ENCODE measurements around the gene CAB39.
"Not testable (repeated sequence)": the region's sequence is repeated elsewhere in the genome, so short reads cannot be mapped to it uniquely, and the experiment has no call there.

The CAB39 gene

DNA sequence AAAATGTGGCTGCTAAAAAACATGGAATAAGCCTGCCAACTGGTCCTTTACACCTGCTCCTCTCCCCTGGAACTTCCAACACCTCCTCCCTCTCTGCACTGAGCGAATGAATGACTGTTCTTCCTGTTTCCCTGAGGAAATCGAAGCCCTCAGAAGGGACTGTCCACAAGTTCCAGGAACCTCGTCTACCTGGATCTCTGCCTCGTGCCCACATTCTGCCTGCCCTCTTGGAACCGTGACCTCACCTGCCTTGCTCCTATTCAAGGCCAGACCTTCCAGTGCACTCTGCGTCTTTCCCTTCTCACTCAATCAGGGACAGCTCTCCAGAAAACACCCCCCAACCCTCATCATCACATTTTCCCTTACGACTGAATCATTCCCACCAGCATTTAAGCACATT, 4.4 kb upstream of the CAB39 start:
- no peaks in the 10 kb centered on the region for H3K9me3 Mint-ChIP-seq
- no peak overlapping the region for H3K27ac Mint-ChIP-seq
- no peak for DNase-seq
- ATAC-seq (replicated peaks) = no peak
- H3K27me3 Mint-ChIP-seq = no peaks in the 10 kb centered on the region
- H3K4me1 Mint-ChIP-seq (ENCODE audit: low read depth in 2 of 2) = peaks cover 6% of the 10 kb centered on the region in 2 donors
- H3K4me3 Mint-ChIP-seq = no peak overlapping the region
- no peaks in the 10 kb centered on the region for H3K36me3 Mint-ChIP-seq (ENCODE audit: insufficient read depth)

DNA sequence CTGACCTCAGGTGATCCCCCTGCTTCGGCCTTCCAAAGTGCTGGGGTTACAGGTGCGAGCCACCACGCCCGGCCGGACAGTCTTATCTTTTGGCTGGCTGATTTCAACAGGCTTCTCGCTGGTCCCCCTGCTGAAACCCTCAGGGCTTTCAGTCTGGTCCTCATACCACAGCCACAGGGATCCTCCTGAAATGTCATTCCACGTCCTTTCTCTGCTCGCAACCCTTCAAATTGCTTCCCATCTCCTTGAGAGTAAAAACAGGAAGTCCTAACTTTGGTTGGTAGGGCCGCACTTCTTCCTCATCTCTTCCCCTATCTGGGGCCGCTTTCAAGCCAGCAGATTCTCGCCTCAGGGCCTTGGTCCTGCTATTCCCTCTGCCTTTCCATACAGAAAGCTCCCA, 1.4 kb upstream of the CAB39 start:
- Mint-ChIP-seq H3K4me3 (peak overlapping the region in 1 of 2 donors; percentile 97), H3K4me1 (ENCODE audit: low read depth in 2 of 2) (peaks cover 24 to 28% of the 10 kb centered on the region in 2 donors), H3K36me3 (ENCODE audit: insufficient read depth) (peaks cover 16% of the 10 kb centered on the region), H3K9me3 (no peaks in the 10 kb centered on the region), H3K27ac (no peak overlapping the region), H3K27me3 (no peaks in the 10 kb centered on the region)
- DNase-seq = no peak
- no peak for ATAC-seq (replicated peaks)

DNA sequence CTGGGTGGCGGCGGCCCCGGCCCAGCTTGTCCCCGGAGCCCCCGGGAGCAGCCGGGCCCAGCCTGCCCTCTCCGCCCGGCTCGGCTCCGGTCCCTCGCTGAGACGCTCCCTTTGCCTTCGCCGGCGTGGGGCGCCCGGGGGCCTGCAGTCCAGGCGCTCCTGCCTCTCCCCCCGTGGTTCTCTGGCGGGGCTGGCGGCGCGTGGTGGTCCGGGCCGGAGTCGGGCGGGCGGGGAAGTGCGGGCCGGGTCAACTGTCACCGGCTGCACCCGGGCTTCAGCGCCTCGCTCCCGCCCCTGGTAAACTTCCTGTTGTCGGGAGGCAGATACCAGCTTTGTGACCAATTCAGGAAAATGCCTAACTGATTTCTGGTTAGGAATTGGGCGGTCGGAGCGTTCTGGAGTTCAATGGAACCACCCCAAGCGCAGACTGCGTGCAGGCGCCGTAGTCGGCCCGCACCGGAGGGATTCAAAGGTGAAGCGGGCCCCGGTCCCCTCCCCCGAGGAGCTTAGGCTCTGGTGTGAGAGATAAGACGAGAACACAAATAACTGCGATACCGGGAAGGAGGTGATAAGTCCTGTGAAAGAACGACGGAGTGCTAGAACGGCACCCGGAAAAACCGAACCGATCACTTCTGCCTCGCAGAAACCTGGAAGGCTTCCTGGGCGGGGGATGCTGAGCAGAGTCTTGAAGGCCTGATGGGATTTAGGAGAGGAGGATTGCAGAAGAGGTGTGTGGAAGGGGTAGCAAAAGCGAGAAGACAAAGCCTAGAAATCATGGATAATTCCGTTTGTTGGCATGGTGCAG, 891 bp downstream of the CAB39 start:
- peaks cover 16% of the 10 kb centered on the region for H3K36me3 Mint-ChIP-seq (ENCODE audit: insufficient read depth)
- H3K4me3 Mint-ChIP-seq = peak overlapping the region; percentile 94
- peak; percentile 21 to 35 (median 30) for DNase-seq
- no peaks in the 10 kb centered on the region for H3K9me3 Mint-ChIP-seq
- H3K27me3 Mint-ChIP-seq = no peaks in the 10 kb centered on the region
- ATAC-seq (replicated peaks) = peak; percentile 27
- H3K27ac Mint-ChIP-seq = peak overlapping the region; percentile 89 to 92
- peaks cover 38 to 49% of the 10 kb centered on the region in 2 donors for H3K4me1 Mint-ChIP-seq (ENCODE audit: low read depth in 2 of 2)

DNA sequence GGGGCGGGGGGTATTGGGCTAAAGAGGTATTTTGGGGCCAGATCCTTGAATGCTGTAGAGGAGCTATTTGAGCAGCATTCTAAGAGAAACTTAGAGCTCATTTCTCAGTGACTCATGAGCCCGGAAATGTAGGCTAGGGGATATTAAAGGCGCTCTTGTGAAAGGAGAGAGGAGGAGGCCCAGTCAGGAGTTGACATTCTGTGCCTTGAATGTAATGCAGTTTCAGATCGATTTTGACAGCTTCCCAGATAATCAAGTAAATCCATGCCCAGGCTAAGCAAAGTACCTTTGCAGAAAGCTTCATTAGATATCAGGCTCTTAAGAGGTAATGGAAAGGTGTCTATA, 1.5 kb downstream of the CAB39 start:
- DNase-seq (peak; percentile 21 to 31 (median 24)), ATAC-seq (replicated peaks) (peak; percentile 53)
- peaks cover 16% of the 10 kb centered on the region for H3K36me3 Mint-ChIP-seq (ENCODE audit: insufficient read depth)
- peak overlapping the region; percentile 89 to 92 for H3K27ac Mint-ChIP-seq
- no peaks in the 10 kb centered on the region for H3K9me3 Mint-ChIP-seq
- H3K4me3 Mint-ChIP-seq = peak overlapping the region; percentile 94
- no peaks in the 10 kb centered on the region for H3K27me3 Mint-ChIP-seq
- peaks cover 39 to 52% of the 10 kb centered on the region in 2 donors for H3K4me1 Mint-ChIP-seq (ENCODE audit: low read depth in 2 of 2)

DNA sequence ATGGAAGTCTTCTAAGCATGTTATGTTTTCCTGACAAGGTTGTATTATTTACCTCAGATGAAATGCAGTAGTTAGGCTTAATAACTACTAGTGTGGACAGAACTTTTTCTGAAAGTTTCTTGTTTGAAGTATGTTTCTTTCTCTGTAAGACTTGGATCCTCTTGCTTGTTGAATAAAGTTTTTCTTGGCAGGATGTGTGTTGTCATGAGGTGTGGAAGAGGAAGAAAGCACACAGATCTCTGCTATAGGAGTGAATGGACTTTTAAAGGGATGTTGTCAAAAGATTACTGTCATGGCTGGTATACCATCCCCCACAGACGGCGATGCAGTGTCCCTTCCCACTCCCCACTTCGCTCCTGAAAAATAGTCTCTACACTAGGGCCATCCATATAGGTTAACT, 2.6 kb downstream of the CAB39 start:
- ATAC-seq (replicated peaks) (no peak), DNase-seq (no peak)

DNA sequence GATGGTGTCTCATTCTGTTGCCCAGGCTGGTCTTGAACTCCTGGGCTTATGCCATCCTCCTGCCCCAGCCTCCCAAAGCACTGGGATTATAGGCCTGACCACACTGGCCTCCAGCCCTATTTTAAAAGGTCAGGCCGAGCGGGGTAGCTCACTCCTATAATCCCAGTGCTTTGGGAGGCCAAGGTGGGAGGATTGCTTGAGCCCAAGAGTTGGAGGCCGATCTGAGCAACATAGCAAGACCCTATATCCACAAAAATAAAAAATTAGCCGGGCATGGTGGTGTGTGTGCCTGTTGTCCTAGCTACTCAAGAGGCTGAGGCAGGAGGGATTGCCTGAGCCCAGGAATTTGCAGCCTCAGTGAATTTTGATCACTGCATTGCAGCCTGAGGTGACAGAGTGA, 3.9 kb downstream of the CAB39 start:
- Mint-ChIP-seq H3K27ac (no peak overlapping the region), H3K4me3 (peak overlapping the region in 1 of 2 donors; percentile 94), H3K4me1 (ENCODE audit: low read depth in 2 of 2) (peaks cover 50 to 71% of the 10 kb centered on the region in 2 donors), H3K9me3 (no peaks in the 10 kb centered on the region), H3K36me3 (ENCODE audit: insufficient read depth) (peaks cover 20% of the 10 kb centered on the region), H3K27me3 (no peaks in the 10 kb centered on the region)
- ATAC-seq (replicated peaks) (no peak), DNase-seq (no peak)

More for the DNA sequence above, 2.6 kb downstream of the CAB39 start:
- Mint-ChIP-seq H3K36me3 (ENCODE audit: insufficient read depth) (peaks cover 16% of the 10 kb centered on the region), H3K27me3 (no peaks in the 10 kb centered on the region), H3K27ac (peak overlapping the region; percentile 81 to 89), H3K9me3 (no peaks in the 10 kb centered on the region), H3K4me3 (peak overlapping the region; percentile 48 to 94), H3K4me1 (ENCODE audit: low read depth in 2 of 2) (peaks cover 45 to 63% of the 10 kb centered on the region in 2 donors)

DNA sequence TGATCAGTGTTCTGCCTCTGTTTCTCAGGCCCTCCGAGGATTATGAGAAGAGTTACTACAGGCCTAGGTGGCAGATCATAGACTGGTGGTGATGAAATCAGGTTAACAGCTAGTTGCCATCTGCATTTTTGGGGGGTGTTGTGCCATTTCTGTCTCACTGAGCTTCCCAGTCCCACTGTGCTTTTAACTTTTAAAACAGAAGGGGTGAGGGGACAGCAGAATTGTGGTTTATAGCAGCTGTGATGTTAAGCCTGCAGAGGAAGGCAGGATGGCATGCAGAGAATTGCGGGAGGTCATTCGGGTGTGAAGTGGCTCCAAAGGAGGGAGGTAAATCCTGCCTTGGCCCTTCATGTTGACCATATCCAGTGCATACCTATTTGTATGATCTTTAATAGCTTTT, 5.0 kb downstream of the CAB39 start:
- peak overlapping the region; percentile 35 to 46 for H3K27ac Mint-ChIP-seq
- DNase-seq (no peak), ATAC-seq (replicated peaks) (no peak)
- peaks cover 20% of the 10 kb centered on the region for H3K36me3 Mint-ChIP-seq (ENCODE audit: insufficient read depth)
- peak overlapping the region; percentile 41 to 62 for H3K4me3 Mint-ChIP-seq
- H3K4me1 Mint-ChIP-seq (ENCODE audit: low read depth in 2 of 2) = peaks cover 53 to 72% of the 10 kb centered on the region in 2 donors
- no peaks in the 10 kb centered on the region for H3K27me3 Mint-ChIP-seq
- H3K9me3 Mint-ChIP-seq = no peaks in the 10 kb centered on the region

DNA sequence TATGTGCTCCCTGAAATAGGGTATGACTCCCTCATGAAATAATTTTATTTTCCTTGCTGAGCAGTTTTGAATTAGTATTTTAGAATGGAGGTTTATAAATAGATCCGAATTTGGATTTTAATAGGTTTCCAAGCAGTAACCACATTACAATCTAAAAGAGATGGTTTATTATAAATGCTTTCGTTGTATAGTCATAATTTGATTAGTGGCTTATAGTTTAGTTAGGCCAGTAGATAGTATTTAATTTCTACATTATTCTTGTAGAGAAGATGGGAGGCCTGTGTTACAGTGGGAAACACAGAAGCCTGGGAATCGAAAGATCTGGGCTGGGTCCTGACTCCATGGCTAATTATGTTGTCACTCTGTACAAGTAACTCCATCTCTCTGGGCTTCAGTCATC, 6.7 kb downstream of the CAB39 start:
- Mint-ChIP-seq H3K27ac (peak overlapping the region in 1 of 2 donors; percentile 54), H3K27me3 (no peaks in the 10 kb centered on the region), H3K36me3 (ENCODE audit: insufficient read depth) (peaks cover 19% of the 10 kb centered on the region), H3K4me3 (no peak overlapping the region), H3K9me3 (no peaks in the 10 kb centered on the region), H3K4me1 (ENCODE audit: low read depth in 2 of 2) (peaks cover 56 to 75% of the 10 kb centered on the region in 2 donors)
- no peak for DNase-seq
- no peak for ATAC-seq (replicated peaks)

DNA sequence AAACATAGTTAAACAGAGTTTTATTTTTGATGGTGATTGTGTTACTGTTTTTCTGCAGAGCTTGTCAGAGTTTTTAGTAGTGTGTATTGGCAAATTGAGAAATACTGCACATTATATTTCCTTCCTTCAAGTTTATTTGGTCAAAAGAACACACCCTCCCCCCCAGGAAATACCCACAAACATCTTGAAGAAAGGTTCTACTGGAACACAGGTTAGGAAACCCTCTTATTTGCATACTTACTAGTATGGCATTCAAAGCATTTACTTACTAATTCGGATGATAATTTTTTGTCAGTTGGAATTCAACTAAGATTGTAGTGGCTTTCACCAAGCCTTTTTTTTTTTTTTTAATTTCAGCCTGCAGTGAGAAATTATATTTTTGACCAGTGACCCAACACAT, 9.1 kb downstream of the CAB39 start:
- peak overlapping the region; percentile 7 to 64 for H3K4me3 Mint-ChIP-seq
- ATAC-seq (replicated peaks) = peak; percentile 23
- H3K36me3 Mint-ChIP-seq (ENCODE audit: insufficient read depth) = peaks cover 19% of the 10 kb centered on the region

DNA sequence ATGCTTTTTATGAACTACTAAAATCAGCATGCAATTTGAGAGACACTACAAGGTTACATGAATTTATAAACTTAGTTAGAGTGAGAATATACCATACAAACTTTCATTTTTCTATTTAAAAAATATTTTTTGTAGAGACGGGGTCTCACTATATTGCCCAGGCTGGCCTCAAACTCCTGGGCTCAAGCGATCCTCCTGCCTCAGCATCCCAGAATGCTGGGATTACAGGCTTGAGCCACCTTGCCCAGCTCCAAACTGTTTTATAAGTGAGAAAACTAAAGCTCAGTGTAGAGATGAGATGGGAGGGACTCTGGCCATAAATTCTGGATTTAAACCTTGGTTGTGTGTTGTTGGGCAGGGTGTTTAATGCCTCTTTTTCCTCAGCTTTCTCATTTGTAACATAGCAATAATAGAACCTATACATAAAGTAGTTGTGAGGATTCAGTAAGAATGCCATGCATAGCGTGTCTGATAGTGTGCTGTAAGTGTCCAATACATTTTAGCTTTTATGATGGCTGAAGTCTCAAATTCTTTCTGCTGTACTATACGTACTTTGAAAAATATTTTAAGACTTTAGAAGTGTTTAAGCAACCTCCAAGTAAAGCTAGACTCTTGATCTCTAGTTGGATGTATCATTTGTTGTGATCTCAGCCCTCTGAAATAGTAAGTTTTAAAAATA, 9.7 kb downstream of the CAB39 start:
- ATAC-seq (replicated peaks) (no peak), DNase-seq (no peak)
- Mint-ChIP-seq H3K27me3 (no peaks in the 10 kb centered on the region), H3K9me3 (no peaks in the 10 kb centered on the region), H3K4me1 (ENCODE audit: low read depth in 2 of 2) (peaks cover 51 to 66% of the 10 kb centered on the region in 2 donors), H3K36me3 (ENCODE audit: insufficient read depth) (peaks cover 23% of the 10 kb centered on the region), H3K4me3 (peak overlapping the region; percentile 7 to 64), H3K27ac (peak overlapping the region in 1 of 2 donors; percentile 42)

More for the DNA sequence above, 9.1 kb downstream of the CAB39 start:
- Mint-ChIP-seq H3K27ac (peak overlapping the region in 1 of 2 donors; percentile 42), H3K4me1 (ENCODE audit: low read depth in 2 of 2) (peaks cover 52 to 70% of the 10 kb centered on the region in 2 donors), H3K27me3 (no peaks in the 10 kb centered on the region), H3K9me3 (no peaks in the 10 kb centered on the region)
- no peak for DNase-seq

DNA sequence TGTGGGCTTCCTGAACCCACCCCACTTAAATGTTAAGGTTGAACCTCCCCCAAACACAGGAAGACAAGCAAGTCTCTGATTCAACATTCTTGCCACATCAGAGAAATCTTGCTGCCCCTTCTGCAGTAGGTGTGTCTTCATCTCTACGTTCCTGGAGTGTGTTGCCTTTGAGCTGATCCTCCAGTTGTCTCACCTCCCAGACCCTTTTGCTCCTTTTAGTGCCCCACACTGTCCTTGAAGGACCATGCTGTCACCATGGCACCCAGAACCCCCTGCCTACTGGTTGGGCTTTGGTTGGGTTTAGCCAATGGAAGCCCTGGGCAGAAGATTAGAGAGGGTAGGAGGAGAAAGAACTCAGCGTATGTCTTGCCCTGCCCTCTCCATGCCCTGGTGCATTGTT, 10.7 kb downstream of the CAB39 start:
- Mint-ChIP-seq H3K9me3 (no peaks in the 10 kb centered on the region), H3K36me3 (ENCODE audit: insufficient read depth) (peaks cover 26% of the 10 kb centered on the region), H3K27me3 (no peaks in the 10 kb centered on the region), H3K27ac (peak overlapping the region; percentile 30 to 54), H3K4me1 (ENCODE audit: low read depth in 2 of 2) (peaks cover 41 to 56% of the 10 kb centered on the region in 2 donors), H3K4me3 (peak overlapping the region; percentile 76 to 77)
- DNase-seq (peak; percentile 19 to 25 (median 22)), ATAC-seq (replicated peaks) (peak; percentile 95)

DNA sequence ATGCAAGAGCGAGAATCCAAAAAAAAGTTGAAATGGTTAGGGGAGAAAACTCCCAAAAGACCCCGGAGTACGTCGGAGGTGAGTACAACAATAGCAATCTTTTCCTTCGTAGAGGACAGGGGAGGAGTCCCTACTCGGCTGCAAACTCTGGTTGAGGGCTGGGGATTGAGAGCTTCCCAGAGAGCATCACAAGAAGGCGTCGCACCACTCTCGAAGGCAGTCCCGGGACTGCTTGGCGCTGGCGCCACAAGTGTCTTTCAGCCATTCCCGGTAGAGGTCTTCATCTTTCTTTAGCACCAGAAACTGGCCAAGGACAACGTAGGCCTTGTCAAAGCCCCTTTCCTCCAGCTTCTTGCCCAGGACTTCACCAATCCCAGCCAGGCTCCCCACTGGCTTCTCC, 12.3 kb downstream of the CAB39 start:
- peaks cover 41 to 47% of the 10 kb centered on the region in 2 donors for H3K4me1 Mint-ChIP-seq (ENCODE audit: low read depth in 2 of 2)
- peaks cover 30% of the 10 kb centered on the region for H3K36me3 Mint-ChIP-seq (ENCODE audit: insufficient read depth)
- H3K27me3 Mint-ChIP-seq; ATAC-seq (replicated peaks); DNase-seq; H3K4me3 Mint-ChIP-seq; H3K9me3 Mint-ChIP-seq: not testable (repeated sequence)
- peak overlapping the region; percentile 35 for H3K27ac Mint-ChIP-seq

DNA sequence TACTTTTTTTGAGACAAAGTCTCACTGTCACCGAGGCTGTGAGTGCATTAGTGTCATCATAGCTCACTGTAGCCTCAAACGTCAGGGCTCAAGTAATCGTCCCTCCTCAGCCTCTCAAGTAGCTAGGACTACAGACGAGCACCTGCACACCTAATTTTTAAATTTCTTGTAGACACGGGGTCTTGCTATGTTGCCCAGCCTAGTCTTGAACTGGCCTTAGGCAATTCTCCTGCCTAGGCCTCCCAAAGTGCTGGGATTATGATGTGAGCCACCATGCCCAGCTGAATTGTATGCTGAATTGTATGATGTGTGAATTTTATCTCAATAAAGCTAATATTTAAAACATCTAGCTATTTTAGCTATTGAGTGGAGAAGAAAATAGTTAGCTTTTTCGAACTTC, 18.9 kb downstream of the CAB39 start:
- ATAC-seq (replicated peaks) = no peak
- H3K4me1 Mint-ChIP-seq (ENCODE audit: low read depth in 2 of 2) = peaks cover 39 to 55% of the 10 kb centered on the region in 2 donors
- H3K4me3 Mint-ChIP-seq = no peak overlapping the region
- no peak for DNase-seq
- no peaks in the 10 kb centered on the region for H3K27me3 Mint-ChIP-seq
- H3K36me3 Mint-ChIP-seq (ENCODE audit: insufficient read depth) = peaks cover 15% of the 10 kb centered on the region
- no peaks in the 10 kb centered on the region for H3K9me3 Mint-ChIP-seq
- no peak overlapping the region for H3K27ac Mint-ChIP-seq

All from effector memory CD8-positive, alpha-beta T cell (primary cell).